Articular chondrocyte of knee joint (primary cell): Measurements from ENCODE around the gene STOX2. TPM values are rescaled to one million over a fixed set of nuclear protein-coding genes. Genes with fewer than 3 reads are reported as not detected.

Experiments used
- total RNA-seq: library from RNA; depleted of rRNA; stranded (reverse); fragments of >200 nt; gene quantifications from 2 replicates; pipeline ENCODE4 v1.2.3, GENCODE V29; 2012

Gene STOX2
- total RNA-seq: 2.6 and 3.8 TPM in 2 replicates

GRCh38 chr4:183905081-183905592 lies at the start of gene STOX2:
STOX2 (plus strand) TSS chr4:183905307; CDS start chr4:183906791, 1,484 bp downstream.

Other genes with a start within 250 kb of the STOX2 start
- gene RWDD4, start 246.1 kb upstream of the STOX2 start, total RNA-seq: 66.3 and 78.8 TPM in 2 replicates
- 71.1 and 89.9 TPM in 2 replicates for gene TRAPPC11, start 246.0 kb upstream of the STOX2 start, total RNA-seq